H9 (cell line): ENCODE measurements around the gene POLR2L. TPM values are rescaled to one million over a fixed set of nuclear protein-coding genes. Genes with fewer than 3 reads are reported as not detected.

Experiments
- DNase-seq: peaks from one replicate; pipeline ENCODE4 v3.0.0-alpha.2; 2017
- H2AFZ ChIP-seq: one replicate; pipeline ENCODE4 v1.6.1; 2013; ENCODE audit warnings: mild to moderate bottlenecking, low read length, control low read depth, moderate library complexity
- H2AK5ac ChIP-seq: 2 replicates; pipeline ENCODE4 v1.6.1; 2013; ENCODE audit warnings: low read length, control low read depth, mixed read lengths; ENCODE audit not compliant: insufficient read length
- H2BK120ac ChIP-seq: one replicate; pipeline ENCODE4 v1.6.1; 2013; ENCODE audit warnings: low read depth, mild to moderate bottlenecking, low read length, control low read depth, inconsistent platforms; ENCODE audit not compliant: poor library complexity, severe bottlenecking
- H2BK12ac ChIP-seq: 2 replicates; pipeline ENCODE4 v1.6.1; 2013; ENCODE audit warnings: low read length, control low read depth, mixed read lengths, low read depth; ENCODE audit not compliant: insufficient read length
- H2BK15ac ChIP-seq: 2 replicates; pipeline ENCODE4 v1.6.1; 2013; ENCODE audit warnings: low read depth, low read length, control low read depth
- H2BK20ac ChIP-seq: one replicate; pipeline ENCODE4 v1.6.1; 2013; ENCODE audit warnings: low read depth, mild to moderate bottlenecking, low read length, control low read depth, inconsistent platforms; ENCODE audit not compliant: poor library complexity, severe bottlenecking
- H2BK5ac ChIP-seq: 2 replicates; pipeline ENCODE4 v1.6.1; 2013; ENCODE audit warnings: low read length, control low read depth, mixed read lengths; ENCODE audit not compliant: insufficient read length
- H3K14ac ChIP-seq: 2 replicates; pipeline ENCODE4 v1.6.1; 2013; ENCODE audit warnings: low read length, control low read depth; ENCODE audit not compliant: insufficient read depth
- H3K18ac ChIP-seq: 2 replicates; pipeline ENCODE4 v1.6.1; 2013; ENCODE audit warnings: low read depth, mild to moderate bottlenecking, mixed read lengths, low read length, control low read depth; ENCODE audit not compliant: insufficient read length
- H3K23ac ChIP-seq: 2 replicates; pipeline ENCODE4 v1.6.1; 2013; ENCODE audit warnings: low read length, control low read depth, mixed read lengths, low read depth; ENCODE audit not compliant: insufficient read length
- H3K23me2 ChIP-seq: 2 replicates; pipeline ENCODE4 v1.6.1; 2013; ENCODE audit warnings: low read depth, mild to moderate bottlenecking, mixed read lengths, low read length, control low read depth; ENCODE audit not compliant: insufficient read length, poor library complexity, severe bottlenecking
- H3K27ac ChIP-seq: 2 replicates; pipeline ENCODE4 v1.5.1; 2013; ENCODE audit warnings: low read length, control low read depth, mixed read lengths, low read depth; ENCODE audit not compliant: insufficient read length
- H3K27me3 ChIP-seq: 2 replicates; pipeline ENCODE4 v1.6.1; 2013; ENCODE audit warnings: low read length, control low read depth, inconsistent platforms; ENCODE audit not compliant: insufficient read depth
- H3K4ac ChIP-seq: 2 replicates; pipeline ENCODE4 v1.6.1; 2013; ENCODE audit warnings: low read depth, mild to moderate bottlenecking, control low read depth, inconsistent platforms, low read length, moderate library complexity
- H3K4me1 ChIP-seq: 2 replicates; pipeline ENCODE4 v1.6.1; 2013; ENCODE audit warnings: low read length, control low read depth, inconsistent platforms; ENCODE audit not compliant: insufficient read depth
- H3K4me2 ChIP-seq: 2 replicates; pipeline ENCODE4 v1.6.1; 2013; ENCODE audit warnings: low read length, control low read depth, mixed read lengths; ENCODE audit not compliant: insufficient read length, insufficient read depth
- H3K56ac ChIP-seq: 2 replicates; pipeline ENCODE4 v1.6.1; 2013; ENCODE audit warnings: low read depth, mild to moderate bottlenecking, mixed read lengths, low read length, control low read depth; ENCODE audit not compliant: insufficient read length
- H3K79me1 ChIP-seq: 2 replicates; pipeline ENCODE4 v1.6.1; 2013; ENCODE audit warnings: low read depth, mild to moderate bottlenecking, moderate library complexity, low read length, control low read depth, inconsistent platforms; ENCODE audit not compliant: insufficient read depth, poor library complexity, severe bottlenecking
- H3K79me2 ChIP-seq: 2 replicates; pipeline ENCODE4 v1.6.1; 2013; ENCODE audit warnings: low read length, control low read depth, inconsistent platforms; ENCODE audit not compliant: insufficient read depth
- H3K9ac ChIP-seq: 2 replicates; pipeline ENCODE4 v1.6.1; 2013; ENCODE audit warnings: low read length, control low read depth, mixed read lengths; ENCODE audit not compliant: insufficient read length; ENCODE audit errors: extremely low read depth
- H3K9me3 ChIP-seq: one replicate; pipeline ENCODE4 v1.6.1; 2013; ENCODE audit warnings: low read depth, low read length, inconsistent platforms; ENCODE audit not compliant: control insufficient read depth
- H3T11ph ChIP-seq: one replicate; pipeline ENCODE4 v1.6.1; 2013; ENCODE audit warnings: mild to moderate bottlenecking, low read length, control low read depth, inconsistent platforms
- H4K20me1 ChIP-seq: one replicate; pipeline ENCODE4 v1.6.1; 2013; ENCODE audit not compliant: control insufficient read depth, insufficient read length, insufficient read depth
- H4K5ac ChIP-seq: 2 replicates; pipeline ENCODE4 v1.6.1; 2013; ENCODE audit warnings: low read depth, mild to moderate bottlenecking, mixed read lengths, low read length, control low read depth; ENCODE audit not compliant: insufficient read length
- H4K8ac ChIP-seq: replicated peaks from 2 replicates; pipeline ENCODE4 v1.6.1; 2013; ENCODE audit warnings: low read length, control low read depth, mixed read lengths, low read depth; ENCODE audit not compliant: insufficient read length
- H4K91ac ChIP-seq: 2 replicates; pipeline ENCODE4 v1.6.1; 2013; ENCODE audit warnings: low read depth, mild to moderate bottlenecking, moderate library complexity, mixed read lengths, low read length, control low read depth; ENCODE audit not compliant: insufficient read length
- H3K27ac Mint-ChIP-seq, 3 experiments: 2 replicates in 2 of 3; 3 replicates in 1 of 3; pipeline ENCODE4 v1.8.0; 2020 to 2021; ENCODE audit warnings: mixed read lengths in 3 of 3, mild to moderate bottlenecking in 1 of 3, moderate library complexity in 1 of 3
- H3K27me3 Mint-ChIP-seq: 2 replicates; pipeline ENCODE4 v1.8.0; 2021; ENCODE audit warnings: low read depth, mild to moderate bottlenecking, moderate library complexity, mixed read lengths
- H3K36me3 Mint-ChIP-seq, 3 experiments: 2 replicates in 2 of 3; 3 replicates in 1 of 3; pipeline ENCODE4 v1.8.0; 2020 to 2021; ENCODE audit warnings: low read depth in 3 of 3, mixed read lengths in 3 of 3; ENCODE audit not compliant: insufficient read depth in 1 of 3
- H3K4me1 Mint-ChIP-seq, 2 experiments: 2 replicates each; pipeline ENCODE4 v1.8.0; 2020; ENCODE audit warnings: mixed read lengths in 2 of 2
- H3K4me3 Mint-ChIP-seq, 2 experiments: 2 replicates in 1 of 2; 3 replicates in 1 of 2; pipeline ENCODE4 v1.8.0; 2020 to 2021; ENCODE audit warnings: mild to moderate bottlenecking in 2 of 2, mixed read lengths in 2 of 2, moderate library complexity in 1 of 2
- H3K9me3 Mint-ChIP-seq, 2 experiments: 2 replicates in 1 of 2; 3 replicates in 1 of 2; pipeline ENCODE4 v1.8.0; 2020; ENCODE audit warnings: mild to moderate bottlenecking in 2 of 2, mixed read lengths in 2 of 2, moderate library complexity in 1 of 2
- WGBS: extraction: QIAGEN DNeasy Blood & Tissue Kit; methylation state at CpG from one replicate; pipeline ENCODE4 v1.1.7; 2013; ENCODE audit warnings: missing lambda C conversion rate, low lambda C conversion rate, mixed read lengths; ENCODE audit not compliant: insufficient read length; ENCODE audit errors: extremely low coverage; 5-methylcytosine and 5-hydroxymethylcytosine counted together
- total RNA-seq: library from RNA; stranded (reverse); gene quantifications from 2 replicates; pipeline ENCODE4 v1.2.1, GENCODE V29; 2021
- TF ChIP-seq, protein P1 (sequence below): fragments of 200-600 bp; sonication (generic); conservative IDR thresholded peaks from 3 replicates; pipeline ENCODE4 v1.8.0; 2021; ENCODE audit warnings: antibody characterized with exemption, mild to moderate bottlenecking

Gene POLR2L
- total RNA-seq, 1 experiment from 2014 or later = 135 TPM

DNA sequence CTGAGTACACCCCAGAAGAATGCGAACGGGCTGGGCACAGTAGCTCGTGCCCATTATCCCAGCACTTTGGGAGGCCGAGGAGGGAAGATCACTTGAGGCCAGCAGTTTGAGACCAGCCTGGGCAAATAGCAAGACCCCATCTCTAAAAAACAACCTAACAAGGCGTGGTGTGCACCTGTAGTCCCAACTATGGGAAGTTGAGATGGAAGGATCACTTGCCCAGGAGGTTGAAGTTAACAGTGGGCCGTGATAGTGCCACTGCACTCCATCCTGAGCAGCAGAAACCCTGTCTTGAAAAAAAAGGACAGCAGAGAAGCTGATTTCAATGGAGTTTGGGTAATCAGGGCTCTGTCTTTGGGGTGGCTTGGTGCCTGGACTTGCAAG is 29.3 kb downstream of the POLR2L start:
- peaks cover 10% of the 10 kb centered on the region; the same call in 1 of the 2 replicates for H3K79me2 ChIP-seq
- H2BK120ac ChIP-seq = no peak overlapping the region
- DNase-seq = no peak
- peaks cover 9% of the 10 kb centered on the region for H3K79me1 ChIP-seq
- no peak overlapping the region for H4K8ac ChIP-seq
- no peak overlapping the region for H3K18ac ChIP-seq
- H3K14ac ChIP-seq = no peak overlapping the region
- H3K4me1 ChIP-seq = no peaks in the 10 kb centered on the region
- no peak overlapping the region for H2AK5ac ChIP-seq
- Mint-ChIP-seq H3K4me3 (no peak overlapping the region), H3K36me3 (peaks cover 29 to 40% (median 30%) of the 10 kb centered on the region in 3 experiments), H3K4me1 (peaks cover 12 to 34% of the 10 kb centered on the region in 2 experiments), H3K27me3 (no peaks in the 10 kb centered on the region; the same call in 1 of the 2 replicates), H3K27ac (peak overlapping the region in 1 of 3 experiments; percentile 84; a peak in 1 of 7 replicates), H3K9me3 (no peaks in the 10 kb centered on the region)
- WGBS = no CpG with 5 or more reads among the region's 6 CpGs
- H4K20me1 ChIP-seq = no peaks in the 10 kb centered on the region
- H4K91ac ChIP-seq = no peak overlapping the region
- H2BK12ac ChIP-seq = no peak overlapping the region
- peaks cover 12% of the 10 kb centered on the region for H3K23me2 ChIP-seq
- H3K9me3 ChIP-seq = no peaks in the 10 kb centered on the region
- no peak overlapping the region for H2BK20ac ChIP-seq
- no peak overlapping the region for H2BK5ac ChIP-seq
- H4K5ac ChIP-seq = no peak overlapping the region
- no peak overlapping the region for H3K4me2 ChIP-seq
- no peak overlapping the region for H2AFZ ChIP-seq
- H3K23ac ChIP-seq = no peak overlapping the region
- H3K27me3 ChIP-seq = no peaks in the 10 kb centered on the region
- H3T11ph ChIP-seq = no peak overlapping the region
- no peak overlapping the region for H3K27ac ChIP-seq
- no peak overlapping the region for H3K56ac ChIP-seq
- H3K4ac ChIP-seq = no peak overlapping the region
- H2BK15ac ChIP-seq = no peak overlapping the region
- no peak overlapping the region for H3K9ac ChIP-seq
- TF ChIP-seq, protein P1, sequence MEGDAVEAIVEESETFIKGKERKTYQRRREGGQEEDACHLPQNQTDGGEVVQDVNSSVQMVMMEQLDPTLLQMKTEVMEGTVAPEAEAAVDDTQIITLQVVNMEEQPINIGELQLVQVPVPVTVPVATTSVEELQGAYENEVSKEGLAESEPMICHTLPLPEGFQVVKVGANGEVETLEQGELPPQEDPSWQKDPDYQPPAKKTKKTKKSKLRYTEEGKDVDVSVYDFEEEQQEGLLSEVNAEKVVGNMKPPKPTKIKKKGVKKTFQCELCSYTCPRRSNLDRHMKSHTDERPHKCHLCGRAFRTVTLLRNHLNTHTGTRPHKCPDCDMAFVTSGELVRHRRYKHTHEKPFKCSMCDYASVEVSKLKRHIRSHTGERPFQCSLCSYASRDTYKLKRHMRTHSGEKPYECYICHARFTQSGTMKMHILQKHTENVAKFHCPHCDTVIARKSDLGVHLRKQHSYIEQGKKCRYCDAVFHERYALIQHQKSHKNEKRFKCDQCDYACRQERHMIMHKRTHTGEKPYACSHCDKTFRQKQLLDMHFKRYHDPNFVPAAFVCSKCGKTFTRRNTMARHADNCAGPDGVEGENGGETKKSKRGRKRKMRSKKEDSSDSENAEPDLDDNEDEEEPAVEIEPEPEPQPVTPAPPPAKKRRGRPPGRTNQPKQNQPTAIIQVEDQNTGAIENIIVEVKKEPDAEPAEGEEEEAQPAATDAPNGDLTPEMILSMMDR = no peak
